Measurements from ENCODE around the gene SLC35F2.

DNA sequence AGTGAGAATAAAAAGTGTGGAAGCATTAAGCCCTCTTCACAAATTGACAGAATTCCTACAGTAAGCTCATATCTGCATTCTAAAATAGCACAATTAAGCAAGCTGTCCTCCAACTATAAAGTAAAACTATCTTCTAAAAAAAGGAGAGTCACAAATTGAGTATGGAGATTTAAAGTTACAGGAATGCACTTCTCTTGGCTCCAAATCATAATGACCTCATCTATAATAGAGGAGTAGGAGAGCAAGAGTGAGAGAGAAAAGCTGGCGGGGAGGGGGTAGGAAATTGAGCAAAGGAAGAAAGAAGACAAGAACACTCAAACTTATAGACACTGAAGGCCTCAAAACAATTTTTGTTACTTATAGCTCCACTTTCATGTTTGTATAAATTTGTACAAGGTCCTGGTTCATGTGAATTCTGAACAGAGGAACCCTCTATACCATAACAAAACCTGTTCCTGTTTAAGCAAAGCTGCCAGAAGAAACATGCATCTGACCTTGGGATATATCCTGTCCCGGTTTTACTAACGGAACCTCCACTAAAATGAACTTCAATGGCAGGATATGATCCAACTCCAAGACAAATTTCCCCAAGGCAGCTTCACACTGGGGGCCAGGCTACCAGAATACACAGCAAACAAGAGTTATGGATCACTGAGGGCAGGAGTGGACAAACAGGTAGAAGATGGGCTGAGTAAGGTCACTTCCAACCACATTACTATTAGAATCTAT, 37.2 kb downstream of the SLC35F2 start:
- TF ChIP-seq, protein P1, sequence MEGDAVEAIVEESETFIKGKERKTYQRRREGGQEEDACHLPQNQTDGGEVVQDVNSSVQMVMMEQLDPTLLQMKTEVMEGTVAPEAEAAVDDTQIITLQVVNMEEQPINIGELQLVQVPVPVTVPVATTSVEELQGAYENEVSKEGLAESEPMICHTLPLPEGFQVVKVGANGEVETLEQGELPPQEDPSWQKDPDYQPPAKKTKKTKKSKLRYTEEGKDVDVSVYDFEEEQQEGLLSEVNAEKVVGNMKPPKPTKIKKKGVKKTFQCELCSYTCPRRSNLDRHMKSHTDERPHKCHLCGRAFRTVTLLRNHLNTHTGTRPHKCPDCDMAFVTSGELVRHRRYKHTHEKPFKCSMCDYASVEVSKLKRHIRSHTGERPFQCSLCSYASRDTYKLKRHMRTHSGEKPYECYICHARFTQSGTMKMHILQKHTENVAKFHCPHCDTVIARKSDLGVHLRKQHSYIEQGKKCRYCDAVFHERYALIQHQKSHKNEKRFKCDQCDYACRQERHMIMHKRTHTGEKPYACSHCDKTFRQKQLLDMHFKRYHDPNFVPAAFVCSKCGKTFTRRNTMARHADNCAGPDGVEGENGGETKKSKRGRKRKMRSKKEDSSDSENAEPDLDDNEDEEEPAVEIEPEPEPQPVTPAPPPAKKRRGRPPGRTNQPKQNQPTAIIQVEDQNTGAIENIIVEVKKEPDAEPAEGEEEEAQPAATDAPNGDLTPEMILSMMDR (IDR thresholded peaks at IDR 0.05) = no peak
- TF ChIP-seq POLR2A (IDR thresholded peaks at IDR 0.05; ENCODE audit: low read length) = no peak
- TF ChIP-seq HDAC2 (IDR thresholded peaks at IDR 0.05) = no peak
- no peak for TF ChIP-seq RFX5 (IDR thresholded peaks at IDR 0.05)
- TF ChIP-seq MAFK (IDR thresholded peaks at IDR 0.05; ENCODE audit: partially characterized antibody) = no peak
- TF ChIP-seq CHD2 (IDR thresholded peaks at IDR 0.05; ENCODE audit: low read length, partially characterized antibody) = no peak
- no peak for TF ChIP-seq JUNB (IDR thresholded peaks at IDR 0.05)
- TF ChIP-seq, protein P2, sequence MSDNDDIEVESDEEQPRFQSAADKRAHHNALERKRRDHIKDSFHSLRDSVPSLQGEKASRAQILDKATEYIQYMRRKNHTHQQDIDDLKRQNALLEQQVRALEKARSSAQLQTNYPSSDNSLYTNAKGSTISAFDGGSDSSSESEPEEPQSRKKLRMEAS (IDR thresholded peaks at IDR 0.05) = no peak
- TF ChIP-seq NPAS2 (CRISPR knock-in tag; IDR thresholded peaks at IDR 0.05; ENCODE audit: borderline replicate concordance) = no peak
- no peak for TF ChIP-seq RCOR1 (IDR thresholded peaks at IDR 0.05; ENCODE audit: low read depth, low read length)
- TF ChIP-seq, protein P3, sequence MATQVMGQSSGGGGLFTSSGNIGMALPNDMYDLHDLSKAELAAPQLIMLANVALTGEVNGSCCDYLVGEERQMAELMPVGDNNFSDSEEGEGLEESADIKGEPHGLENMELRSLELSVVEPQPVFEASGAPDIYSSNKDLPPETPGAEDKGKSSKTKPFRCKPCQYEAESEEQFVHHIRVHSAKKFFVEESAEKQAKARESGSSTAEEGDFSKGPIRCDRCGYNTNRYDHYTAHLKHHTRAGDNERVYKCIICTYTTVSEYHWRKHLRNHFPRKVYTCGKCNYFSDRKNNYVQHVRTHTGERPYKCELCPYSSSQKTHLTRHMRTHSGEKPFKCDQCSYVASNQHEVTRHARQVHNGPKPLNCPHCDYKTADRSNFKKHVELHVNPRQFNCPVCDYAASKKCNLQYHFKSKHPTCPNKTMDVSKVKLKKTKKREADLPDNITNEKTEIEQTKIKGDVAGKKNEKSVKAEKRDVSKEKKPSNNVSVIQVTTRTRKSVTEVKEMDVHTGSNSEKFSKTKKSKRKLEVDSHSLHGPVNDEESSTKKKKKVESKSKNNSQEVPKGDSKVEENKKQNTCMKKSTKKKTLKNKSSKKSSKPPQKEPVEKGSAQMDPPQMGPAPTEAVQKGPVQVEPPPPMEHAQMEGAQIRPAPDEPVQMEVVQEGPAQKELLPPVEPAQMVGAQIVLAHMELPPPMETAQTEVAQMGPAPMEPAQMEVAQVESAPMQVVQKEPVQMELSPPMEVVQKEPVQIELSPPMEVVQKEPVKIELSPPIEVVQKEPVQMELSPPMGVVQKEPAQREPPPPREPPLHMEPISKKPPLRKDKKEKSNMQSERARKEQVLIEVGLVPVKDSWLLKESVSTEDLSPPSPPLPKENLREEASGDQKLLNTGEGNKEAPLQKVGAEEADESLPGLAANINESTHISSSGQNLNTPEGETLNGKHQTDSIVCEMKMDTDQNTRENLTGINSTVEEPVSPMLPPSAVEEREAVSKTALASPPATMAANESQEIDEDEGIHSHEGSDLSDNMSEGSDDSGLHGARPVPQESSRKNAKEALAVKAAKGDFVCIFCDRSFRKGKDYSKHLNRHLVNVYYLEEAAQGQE (IDR thresholded peaks at IDR 0.05) = no peak
- TF ChIP-seq, protein P4, sequence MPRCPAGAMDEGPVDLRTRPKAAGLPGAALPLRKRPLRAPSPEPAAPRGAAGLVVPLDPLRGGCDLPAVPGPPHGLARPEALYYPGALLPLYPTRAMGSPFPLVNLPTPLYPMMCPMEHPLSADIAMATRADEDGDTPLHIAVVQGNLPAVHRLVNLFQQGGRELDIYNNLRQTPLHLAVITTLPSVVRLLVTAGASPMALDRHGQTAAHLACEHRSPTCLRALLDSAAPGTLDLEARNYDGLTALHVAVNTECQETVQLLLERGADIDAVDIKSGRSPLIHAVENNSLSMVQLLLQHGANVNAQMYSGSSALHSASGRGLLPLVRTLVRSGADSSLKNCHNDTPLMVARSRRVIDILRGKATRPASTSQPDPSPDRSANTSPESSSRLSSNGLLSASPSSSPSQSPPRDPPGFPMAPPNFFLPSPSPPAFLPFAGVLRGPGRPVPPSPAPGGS (IDR thresholded peaks at IDR 0.05) = no peak
- no peak for TF ChIP-seq EP300 (IDR thresholded peaks at IDR 0.05)

All from A549 (cell line).